ENCODE data around the gene NLRP7.
A peak's percentile ranks its signal among the peaks of the same experiment; 100 is the strongest.
"Not testable (repeated sequence)": the region's sequence is repeated elsewhere in the genome, so short reads cannot be mapped to it uniquely, and the experiment has no call there.

NLRP7 gene

DNA sequence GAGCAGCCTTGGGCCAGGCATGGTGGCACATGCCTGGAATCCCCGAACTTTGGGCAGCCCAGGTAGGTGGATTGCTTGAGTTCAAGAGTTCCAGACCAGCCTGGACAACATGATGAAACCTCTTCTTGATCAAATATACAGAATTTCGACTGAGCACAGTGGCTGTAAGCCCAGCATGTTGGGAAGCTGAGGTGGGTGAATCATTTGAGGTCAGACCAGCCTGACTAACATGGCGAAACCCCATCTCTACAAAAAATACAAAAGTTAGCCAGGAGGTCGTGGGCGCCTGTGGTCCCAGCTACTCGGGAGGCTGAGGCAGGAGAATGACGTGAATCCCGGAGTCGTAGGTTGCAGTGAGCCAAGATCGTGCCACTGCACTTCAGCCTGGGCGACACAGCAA is 8.0 kb upstream of the NLRP7 start:
- H3K27ac ChIP-seq (ENCODE audit: low read depth, low read length), result no peak overlapping the region
- H3K9ac ChIP-seq (ENCODE audit: low read length), result no peak overlapping the region
- no peaks in the 10 kb centered on the region for H3K79me2 ChIP-seq (ENCODE audit: insufficient read depth, low read length)
- H3F3A ChIP-seq (ENCODE audit: insufficient read depth), result peaks cover 31% of the 10 kb centered on the region
- H2AFZ ChIP-seq (ENCODE audit: low read depth, low read length, severe bottlenecking), result no peak overlapping the region
- no peak for TF ChIP-seq EZH2phosphoT487 (conservative IDR thresholded peaks at IDR 0.05; ENCODE audit: low read length)
- TF ChIP-seq, protein P1, sequence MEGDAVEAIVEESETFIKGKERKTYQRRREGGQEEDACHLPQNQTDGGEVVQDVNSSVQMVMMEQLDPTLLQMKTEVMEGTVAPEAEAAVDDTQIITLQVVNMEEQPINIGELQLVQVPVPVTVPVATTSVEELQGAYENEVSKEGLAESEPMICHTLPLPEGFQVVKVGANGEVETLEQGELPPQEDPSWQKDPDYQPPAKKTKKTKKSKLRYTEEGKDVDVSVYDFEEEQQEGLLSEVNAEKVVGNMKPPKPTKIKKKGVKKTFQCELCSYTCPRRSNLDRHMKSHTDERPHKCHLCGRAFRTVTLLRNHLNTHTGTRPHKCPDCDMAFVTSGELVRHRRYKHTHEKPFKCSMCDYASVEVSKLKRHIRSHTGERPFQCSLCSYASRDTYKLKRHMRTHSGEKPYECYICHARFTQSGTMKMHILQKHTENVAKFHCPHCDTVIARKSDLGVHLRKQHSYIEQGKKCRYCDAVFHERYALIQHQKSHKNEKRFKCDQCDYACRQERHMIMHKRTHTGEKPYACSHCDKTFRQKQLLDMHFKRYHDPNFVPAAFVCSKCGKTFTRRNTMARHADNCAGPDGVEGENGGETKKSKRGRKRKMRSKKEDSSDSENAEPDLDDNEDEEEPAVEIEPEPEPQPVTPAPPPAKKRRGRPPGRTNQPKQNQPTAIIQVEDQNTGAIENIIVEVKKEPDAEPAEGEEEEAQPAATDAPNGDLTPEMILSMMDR (IDR thresholded peaks at IDR 0.05; ENCODE audit: insufficient read depth, low read length, poor library complexity, severe bottlenecking), result no peak
- no peak overlapping the region for H3K4me3 ChIP-seq (ENCODE audit: insufficient read depth, low read length, poor library complexity, severe bottlenecking)
- H4K20me1 ChIP-seq (ENCODE audit: low read depth, low read length), result no peaks in the 10 kb centered on the region
- no peaks in the 10 kb centered on the region for H3K9me3 ChIP-seq (ENCODE audit: insufficient read depth, low read length)
- no peaks in the 10 kb centered on the region for H3K27me3 ChIP-seq (ENCODE audit: low read length)
- H3K36me3 ChIP-seq (ENCODE audit: low read length), result no peaks in the 10 kb centered on the region
- no peaks in the 10 kb centered on the region for H3K9me2 ChIP-seq (replicated peaks; ENCODE audit: insufficient read depth, low read length)
- no peak overlapping the region for H3K4me2 ChIP-seq (ENCODE audit: low read depth, low read length, poor library complexity, severe bottlenecking)

DNA sequence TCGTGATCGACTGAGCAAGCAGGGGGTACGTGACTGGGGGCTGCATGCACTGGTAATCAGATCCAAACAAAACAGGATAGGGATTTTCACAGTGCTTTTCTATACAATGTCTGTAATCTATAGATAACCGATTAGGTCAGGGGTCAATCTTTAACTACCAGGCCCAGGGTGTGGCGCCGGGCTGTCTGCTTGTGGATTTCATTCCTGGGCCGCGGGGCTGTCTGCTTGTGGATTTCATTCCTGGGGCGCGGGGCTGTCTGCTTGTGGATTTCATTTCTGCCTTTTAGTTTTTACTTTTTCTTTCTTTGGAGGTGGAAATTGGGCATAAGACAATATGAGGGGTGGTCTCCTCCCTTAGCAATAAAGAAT is 6.0 kb upstream of the NLRP7 start:
- H3K4me3 ChIP-seq (ENCODE audit: insufficient read depth, low read length, poor library complexity, severe bottlenecking); H3K9ac ChIP-seq (ENCODE audit: low read length); H3K79me2 ChIP-seq (ENCODE audit: insufficient read depth, low read length); H4K20me1 ChIP-seq (ENCODE audit: low read depth, low read length); H3K27ac ChIP-seq (ENCODE audit: low read depth, low read length); H3K27me3 ChIP-seq (ENCODE audit: low read length); H3K9me2 ChIP-seq (replicated peaks; ENCODE audit: insufficient read depth, low read length); H3K9me3 ChIP-seq (ENCODE audit: insufficient read depth, low read length); H3K36me3 ChIP-seq (ENCODE audit: low read length); H2AFZ ChIP-seq (ENCODE audit: low read depth, low read length, severe bottlenecking); H3K4me2 ChIP-seq (ENCODE audit: low read depth, low read length, poor library complexity, severe bottlenecking): not testable (repeated sequence)
- peaks cover 36% of the 10 kb centered on the region for H3F3A ChIP-seq (ENCODE audit: insufficient read depth)

DNA sequence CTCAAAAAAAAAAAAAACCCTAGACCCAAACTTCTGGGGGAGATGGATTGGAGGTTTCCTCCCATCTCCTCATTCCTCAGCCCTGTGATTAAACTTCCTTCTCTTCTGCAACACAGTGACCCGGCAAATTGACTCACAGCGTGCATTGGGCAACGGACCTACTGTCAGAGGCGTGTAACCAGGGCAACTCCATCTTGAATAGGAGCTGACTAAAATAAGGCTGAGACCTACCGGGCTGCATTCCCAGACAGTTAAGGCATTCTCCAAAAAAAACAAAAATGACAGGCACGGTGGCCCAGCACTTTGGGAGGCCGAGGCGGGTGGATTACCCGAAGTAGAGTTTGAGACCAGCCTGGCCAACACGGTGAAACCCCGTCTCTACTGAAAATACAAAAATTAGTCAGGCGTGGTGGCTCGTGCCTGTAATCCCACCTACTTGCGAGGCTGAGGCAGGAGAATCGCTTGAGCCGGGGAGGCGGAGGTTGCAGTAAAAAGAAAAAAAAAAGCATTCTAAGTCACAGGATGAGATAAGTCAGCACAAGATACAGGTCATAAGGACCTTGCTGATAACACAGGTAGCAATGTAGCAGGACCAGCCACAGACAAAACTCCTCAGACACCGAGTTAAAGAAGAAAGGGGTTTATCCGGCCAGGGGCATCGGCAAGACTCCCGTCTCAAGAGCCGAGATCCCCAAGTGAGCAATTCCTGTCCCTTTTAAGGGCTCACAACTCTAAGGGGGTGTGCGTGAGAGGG is 5.4 kb upstream of the NLRP7 start:
- TF ChIP-seq EZH2phosphoT487 (conservative IDR thresholded peaks at IDR 0.05; ENCODE audit: low read length), result no peak
- TF ChIP-seq, protein P1 (IDR thresholded peaks at IDR 0.05; ENCODE audit: insufficient read depth, low read length, poor library complexity, severe bottlenecking), result no peak
- Histone ChIP-seq H3K9me3 (ENCODE audit: insufficient read depth, low read length) (no peaks in the 10 kb centered on the region), H2AFZ (ENCODE audit: low read depth, low read length, severe bottlenecking) (peak overlapping the region; percentile 51), H3K27me3 (ENCODE audit: low read length) (no peaks in the 10 kb centered on the region), H3K79me2 (ENCODE audit: insufficient read depth, low read length) (no peaks in the 10 kb centered on the region), H3F3A (ENCODE audit: insufficient read depth) (peaks cover 42% of the 10 kb centered on the region), H4K20me1 (ENCODE audit: low read depth, low read length) (no peaks in the 10 kb centered on the region), H3K4me3 (ENCODE audit: insufficient read depth, low read length, poor library complexity, severe bottlenecking) (no peak overlapping the region), H3K36me3 (ENCODE audit: low read length) (no peaks in the 10 kb centered on the region), H3K4me2 (ENCODE audit: low read depth, low read length, poor library complexity, severe bottlenecking) (no peak overlapping the region), H3K9ac (ENCODE audit: low read length) (no peak overlapping the region), H3K27ac (ENCODE audit: low read depth, low read length) (peak overlapping the region; percentile 97), H3K9me2 (replicated peaks; ENCODE audit: insufficient read depth, low read length) (no peaks in the 10 kb centered on the region)

DNA sequence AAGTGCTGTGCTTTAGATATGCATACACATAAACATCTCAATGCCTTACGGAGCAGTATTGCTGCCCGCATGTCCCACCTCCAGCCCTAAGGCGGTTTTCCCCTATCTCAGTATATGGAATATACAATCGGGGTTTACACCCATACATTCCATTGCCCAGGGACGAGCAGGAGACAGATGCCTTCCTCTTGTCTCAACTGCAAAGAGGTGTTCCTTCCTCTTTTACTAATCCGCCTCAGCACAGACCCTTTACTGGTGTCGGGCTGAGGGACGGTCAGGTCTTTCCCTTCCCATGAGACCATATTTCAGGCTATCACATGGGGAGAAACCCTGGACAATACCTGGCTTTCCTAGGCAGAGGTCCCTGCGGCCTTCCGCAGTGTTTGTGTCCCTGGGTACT is 3.2 kb upstream of the NLRP7 start:
- peak overlapping the region; percentile 80 for H3K4me2 ChIP-seq (ENCODE audit: low read depth, low read length, poor library complexity, severe bottlenecking)

More for the DNA sequence above, 3.2 kb upstream of the NLRP7 start:
- H3K36me3 ChIP-seq (ENCODE audit: low read length); H3K9me3 ChIP-seq (ENCODE audit: insufficient read depth, low read length); H3K79me2 ChIP-seq (ENCODE audit: insufficient read depth, low read length); H4K20me1 ChIP-seq (ENCODE audit: low read depth, low read length); H3K27me3 ChIP-seq (ENCODE audit: low read length); H3K9me2 ChIP-seq (replicated peaks; ENCODE audit: insufficient read depth, low read length); H2AFZ ChIP-seq (ENCODE audit: low read depth, low read length, severe bottlenecking): not testable (repeated sequence)
- Histone ChIP-seq H3K27ac (ENCODE audit: low read depth, low read length) (peak overlapping the region; percentile 97), H3F3A (ENCODE audit: insufficient read depth) (peaks cover 54% of the 10 kb centered on the region), H3K9ac (ENCODE audit: low read length) (peak overlapping the region; percentile 62), H3K4me3 (ENCODE audit: insufficient read depth, low read length, poor library complexity, severe bottlenecking) (peak overlapping the region; percentile 28)
